Cardiac fibroblast (primary cell): Measurements from ENCODE around the gene FER.
"Not testable (repeated sequence)": the region's sequence is repeated elsewhere in the genome, so short reads cannot be mapped to it uniquely, and the experiment has no call there.

Experiments used
- DNase-seq, 2 donors: peaks; one replicate each; pipeline versions ENCODE4 v3.0.0 to v3.0.0-alpha.2; 2010; ENCODE audit warnings: low read depth in 2 of 2
- H3K4me3 ChIP-seq, 2 donors: replicated peaks in 1 of 2; 1 replicate in 1 of 2; 2 replicates in 1 of 2; pipeline ENCODE4 v1.5.1; 2011; ENCODE audit warnings: low read depth in 2 of 2, low read length in 2 of 2, mild to moderate bottlenecking in 2 of 2, moderate library complexity in 1 of 2
- TF ChIP-seq, protein P1 (sequence below): IDR thresholded peaks from one replicate; pipeline ENCODE4 v1.5.1; 2011; ENCODE audit warnings: low read depth, mild to moderate bottlenecking, low read length, inconsistent platforms

Gene FER

DNA sequence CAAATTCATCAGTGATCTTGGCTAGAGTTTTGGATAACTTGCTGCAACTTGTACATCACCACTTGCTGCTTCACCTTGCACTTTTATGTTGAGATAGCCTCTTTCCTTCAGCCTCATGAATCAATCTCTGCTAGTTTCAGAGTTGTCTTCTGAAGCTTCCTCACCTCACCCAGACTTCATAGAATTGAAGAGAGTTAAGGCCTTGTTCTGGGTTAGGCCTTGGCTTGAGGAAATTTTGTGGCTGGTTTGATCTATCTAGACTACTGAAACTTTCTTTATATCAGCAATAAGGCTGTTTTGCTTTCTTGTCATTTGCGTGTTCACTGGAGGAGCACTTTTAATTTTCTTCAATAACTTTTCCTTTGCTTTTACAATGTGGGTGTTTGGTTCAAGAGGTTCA, 12.8 kb downstream of the FER start:
- TF ChIP-seq, protein P1, sequence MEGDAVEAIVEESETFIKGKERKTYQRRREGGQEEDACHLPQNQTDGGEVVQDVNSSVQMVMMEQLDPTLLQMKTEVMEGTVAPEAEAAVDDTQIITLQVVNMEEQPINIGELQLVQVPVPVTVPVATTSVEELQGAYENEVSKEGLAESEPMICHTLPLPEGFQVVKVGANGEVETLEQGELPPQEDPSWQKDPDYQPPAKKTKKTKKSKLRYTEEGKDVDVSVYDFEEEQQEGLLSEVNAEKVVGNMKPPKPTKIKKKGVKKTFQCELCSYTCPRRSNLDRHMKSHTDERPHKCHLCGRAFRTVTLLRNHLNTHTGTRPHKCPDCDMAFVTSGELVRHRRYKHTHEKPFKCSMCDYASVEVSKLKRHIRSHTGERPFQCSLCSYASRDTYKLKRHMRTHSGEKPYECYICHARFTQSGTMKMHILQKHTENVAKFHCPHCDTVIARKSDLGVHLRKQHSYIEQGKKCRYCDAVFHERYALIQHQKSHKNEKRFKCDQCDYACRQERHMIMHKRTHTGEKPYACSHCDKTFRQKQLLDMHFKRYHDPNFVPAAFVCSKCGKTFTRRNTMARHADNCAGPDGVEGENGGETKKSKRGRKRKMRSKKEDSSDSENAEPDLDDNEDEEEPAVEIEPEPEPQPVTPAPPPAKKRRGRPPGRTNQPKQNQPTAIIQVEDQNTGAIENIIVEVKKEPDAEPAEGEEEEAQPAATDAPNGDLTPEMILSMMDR = no peak
- DNase-seq = no peak

DNA sequence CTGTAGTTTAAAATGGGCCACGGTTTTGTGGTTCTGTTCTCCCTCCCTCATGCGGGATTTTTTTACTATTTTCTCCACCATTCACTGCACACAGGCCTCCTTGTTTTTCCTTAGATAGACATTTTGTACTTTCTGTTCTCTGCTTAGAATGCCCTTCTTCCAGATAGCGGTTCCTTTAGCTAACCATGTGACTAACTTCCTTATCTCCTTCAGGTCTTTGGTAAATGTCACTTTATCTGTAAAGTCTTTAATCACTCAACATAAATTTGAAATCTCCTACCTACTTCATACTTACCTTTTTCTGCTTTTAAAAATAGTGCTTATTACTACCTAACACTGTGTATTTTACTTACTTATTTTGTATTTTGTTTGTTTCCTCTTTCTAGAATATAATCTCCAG, 15.0 kb downstream of the FER start:
- TF ChIP-seq, protein P1 = no peak
- H3K4me3 ChIP-seq = no peak overlapping the region
- DNase-seq = no peak

More for the DNA sequence above, 12.8 kb downstream of the FER start:
- H3K4me3 ChIP-seq = no peak overlapping the region

DNA sequence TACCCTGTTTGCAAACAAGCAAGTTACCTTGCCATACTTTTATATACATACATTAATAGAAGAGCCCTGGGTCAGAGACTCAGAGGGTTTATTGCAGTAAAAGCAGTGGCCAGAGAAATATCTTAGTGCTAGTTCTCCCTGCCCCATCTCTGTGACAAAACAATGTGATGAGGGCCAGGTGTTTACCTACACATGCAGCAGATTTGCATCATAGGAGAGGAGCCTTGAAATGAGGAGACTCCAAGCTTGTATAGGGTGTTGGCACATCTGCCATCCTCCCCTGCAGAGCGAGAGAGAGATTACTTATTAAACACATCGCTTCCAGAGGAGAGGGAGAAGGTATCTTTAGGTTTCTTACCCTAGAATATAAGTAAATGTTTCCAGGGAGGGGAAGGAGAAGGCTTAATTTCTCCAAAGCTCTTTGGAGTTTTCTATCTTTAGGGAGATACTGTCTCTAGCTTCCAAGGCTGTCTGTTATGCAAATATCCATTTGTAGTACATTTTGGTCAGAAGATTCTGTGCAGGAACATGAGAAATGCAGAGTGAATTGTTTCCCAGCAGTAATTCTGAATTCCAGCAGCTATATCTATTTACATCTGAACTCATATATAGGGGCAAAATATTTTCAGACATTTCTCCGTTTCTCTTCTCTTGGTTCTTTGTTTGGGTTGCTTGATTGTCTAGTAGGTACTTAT, 15.7 kb downstream of the FER start:
- no peak overlapping the region for H3K4me3 ChIP-seq
- TF ChIP-seq, protein P1 = no peak
- no peak for DNase-seq

DNA sequence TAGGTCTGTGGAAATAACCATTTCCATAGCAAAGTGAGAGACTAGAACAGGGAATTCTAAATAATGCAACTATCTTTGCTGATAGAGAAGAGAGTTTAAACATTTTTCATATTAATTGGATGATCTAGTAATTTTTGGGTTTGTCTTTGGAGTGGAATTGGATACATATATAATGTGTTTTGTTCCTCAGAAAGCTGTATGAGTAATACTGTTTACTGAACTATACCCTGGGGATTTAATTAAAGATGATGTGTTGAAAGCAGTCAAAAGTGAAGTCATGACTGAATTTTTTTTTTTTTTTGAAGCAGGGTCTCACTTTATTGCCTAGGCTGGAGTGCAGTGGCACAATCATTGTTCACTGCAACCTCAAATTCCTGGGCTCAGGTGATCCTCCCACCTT, 17.9 kb downstream of the FER start:
- DNase-seq = peak in 1 of 2 donors; percentile 50
- TF ChIP-seq, protein P1 = no peak
- no peak overlapping the region for H3K4me3 ChIP-seq

DNA sequence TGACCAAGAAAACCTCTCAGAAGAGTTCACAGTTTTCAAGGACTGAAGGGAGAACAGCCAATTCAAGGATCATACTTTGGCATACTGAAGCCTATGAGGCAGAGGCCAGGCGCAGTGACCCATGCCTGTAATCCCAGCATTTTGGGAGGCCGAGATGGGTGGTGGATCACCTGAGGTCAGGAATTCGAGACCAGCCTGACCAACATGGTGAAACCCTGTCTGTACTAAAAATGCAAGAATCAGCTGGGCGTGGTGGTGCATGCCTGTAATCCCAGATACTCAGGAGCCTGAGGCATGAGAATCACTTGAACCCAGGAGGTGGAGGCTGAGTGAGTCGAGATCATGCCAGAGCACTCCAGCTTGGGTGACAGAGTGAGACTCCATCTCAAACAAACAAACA, 19.2 kb downstream of the FER start:
- DNase-seq = not testable (repeated sequence)

DNA sequence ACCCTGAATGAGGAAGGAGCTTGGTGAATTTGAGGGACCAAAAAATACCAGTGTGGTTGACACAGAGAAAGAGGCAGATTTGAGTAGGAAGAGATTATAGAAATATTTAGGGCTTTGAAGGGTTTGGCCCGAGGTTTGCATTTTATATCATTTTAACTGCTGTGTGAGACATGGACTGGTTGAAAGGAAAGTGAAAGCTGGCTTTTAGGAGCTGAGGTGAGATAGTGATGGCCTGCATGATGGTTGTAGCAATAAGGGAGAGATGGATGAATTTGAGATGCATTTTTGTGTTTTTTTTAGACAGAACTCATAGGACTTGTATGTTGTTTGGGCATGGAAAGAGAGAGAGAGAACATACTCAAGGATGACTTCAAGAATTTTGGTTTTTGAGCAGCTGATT, 21.7 kb downstream of the FER start:
- no peak for DNase-seq
- H3K4me3 ChIP-seq = no peak overlapping the region
- TF ChIP-seq, protein P1 = no peak

More for the DNA sequence above, 19.2 kb downstream of the FER start:
- H3K4me3 ChIP-seq = not testable (repeated sequence)

DNA sequence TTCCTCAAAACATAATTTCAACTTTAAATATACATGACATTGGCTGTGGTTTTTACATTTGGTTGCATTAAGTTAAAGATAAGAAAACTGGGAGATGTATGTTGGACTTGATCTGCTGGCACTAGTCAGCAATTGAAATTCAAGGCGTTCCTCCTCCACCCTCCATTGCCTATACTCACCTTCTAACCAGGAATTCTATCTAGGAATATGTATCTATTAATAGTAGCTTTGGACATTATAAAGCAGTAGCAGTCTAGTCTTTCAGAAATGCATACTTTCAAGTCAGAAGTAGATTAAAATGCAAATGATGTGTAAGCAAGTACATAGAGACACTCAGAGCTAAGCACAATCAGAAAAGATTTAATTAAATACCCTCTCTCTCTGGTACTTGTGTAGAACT, 24.9 kb downstream of the FER start:
- no peak overlapping the region for H3K4me3 ChIP-seq
- DNase-seq = no peak
- TF ChIP-seq, protein P1 = no peak
